Endothelial cell (in vitro differentiated cells): ENCODE measurements around the gene USP13. TPM values are rescaled to one million over a fixed set of nuclear protein-coding genes. Genes with fewer than 3 reads are reported as not detected.
"Not testable (repeated sequence)": the region's sequence is repeated elsewhere in the genome, so short reads cannot be mapped to it uniquely, and the experiment has no call there.

Experiments used
- DNase-seq: peaks from one replicate; pipeline ENCODE4 v3.0.0; 2021; ENCODE audit warnings: low spot score
- H3K27ac Mint-ChIP-seq: one replicate; pipeline ENCODE4 v1.8.0; 2021; ENCODE audit warnings: mixed read lengths, inconsistent platforms; ENCODE audit not compliant: unreplicated experiment
- H3K27me3 Mint-ChIP-seq: one replicate; pipeline ENCODE4 v1.8.0; 2021; ENCODE audit warnings: mild to moderate bottlenecking, moderate library complexity, mixed read lengths, inconsistent platforms; ENCODE audit not compliant: unreplicated experiment
- H3K36me3 Mint-ChIP-seq: one replicate; pipeline ENCODE4 v1.8.0; 2021; ENCODE audit warnings: mild to moderate bottlenecking, low read depth, mixed read lengths, inconsistent platforms; ENCODE audit not compliant: unreplicated experiment
- H3K4me1 Mint-ChIP-seq: one replicate; pipeline ENCODE4 v1.8.0; 2021; ENCODE audit warnings: mild to moderate bottlenecking, mixed read lengths, inconsistent platforms; ENCODE audit not compliant: unreplicated experiment
- H3K4me3 Mint-ChIP-seq: one replicate; pipeline ENCODE4 v1.8.0; 2021; ENCODE audit warnings: mild to moderate bottlenecking, mixed read lengths, inconsistent platforms; ENCODE audit not compliant: unreplicated experiment
- H3K9me3 Mint-ChIP-seq: one replicate; pipeline ENCODE4 v1.8.0; 2021; ENCODE audit warnings: mixed read lengths, inconsistent platforms; ENCODE audit not compliant: unreplicated experiment
- total RNA-seq: library from RNA; stranded (reverse); fragmentation: NEBNext Ultra II Directional; extraction: Animal tissue kit (Norgen Biotek cat#: 25700); gene quantifications from one replicate; pipeline ENCODE4 v1.2.1, GENCODE V29; 2021; ENCODE audit not compliant: unreplicated experiment
- TF ChIP-seq, protein P1 (sequence below): fragments of 200-600 bp; sonication (generic); IDR thresholded peaks from one replicate; pipeline ENCODE4 v1.5.0; 2021; ENCODE audit warnings: antibody characterized with exemption; ENCODE audit not compliant: unreplicated experiment

The USP13 gene
- total RNA-seq, 1 donor from 2014 or later, result 18.9 TPM

- no peaks in the 10 kb centered on the region for H3K9me3 Mint-ChIP-seq
- H3K27ac Mint-ChIP-seq, result no peak overlapping the region
- H3K36me3 Mint-ChIP-seq, result peaks cover 27% of the 10 kb centered on the region
Measured at GRCh38 chr3:179771797-179772196, 119.0 kb downstream of the USP13 start.

DNA sequence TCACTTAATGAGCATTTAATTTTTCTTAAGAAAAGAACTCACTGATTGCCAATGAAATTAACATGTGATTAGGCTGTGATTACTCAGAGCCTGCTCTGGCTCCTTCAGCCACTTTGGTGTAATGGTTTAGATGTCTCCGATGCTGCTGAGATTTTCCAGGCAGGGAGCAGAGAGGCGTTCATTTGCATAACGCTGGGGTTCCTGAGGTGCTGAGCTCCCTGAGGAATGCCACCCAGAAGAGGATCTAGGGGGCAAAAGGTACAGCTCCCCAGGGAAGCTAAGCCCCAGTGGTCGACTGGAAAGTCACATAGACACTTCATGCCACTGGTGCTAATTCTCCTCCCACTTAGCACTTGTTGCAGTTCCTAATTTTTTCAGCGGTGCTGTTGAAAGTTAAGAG is 119.5 kb downstream of the USP13 start:
- H3K4me1 Mint-ChIP-seq, result peaks cover 22% of the 10 kb centered on the region
- peaks cover 4% of the 10 kb centered on the region for H3K27me3 Mint-ChIP-seq
- H3K27ac Mint-ChIP-seq, result no peak overlapping the region
- H3K4me3 Mint-ChIP-seq, result no peak overlapping the region
- H3K36me3 Mint-ChIP-seq, result peaks cover 24% of the 10 kb centered on the region
- TF ChIP-seq, protein P1, sequence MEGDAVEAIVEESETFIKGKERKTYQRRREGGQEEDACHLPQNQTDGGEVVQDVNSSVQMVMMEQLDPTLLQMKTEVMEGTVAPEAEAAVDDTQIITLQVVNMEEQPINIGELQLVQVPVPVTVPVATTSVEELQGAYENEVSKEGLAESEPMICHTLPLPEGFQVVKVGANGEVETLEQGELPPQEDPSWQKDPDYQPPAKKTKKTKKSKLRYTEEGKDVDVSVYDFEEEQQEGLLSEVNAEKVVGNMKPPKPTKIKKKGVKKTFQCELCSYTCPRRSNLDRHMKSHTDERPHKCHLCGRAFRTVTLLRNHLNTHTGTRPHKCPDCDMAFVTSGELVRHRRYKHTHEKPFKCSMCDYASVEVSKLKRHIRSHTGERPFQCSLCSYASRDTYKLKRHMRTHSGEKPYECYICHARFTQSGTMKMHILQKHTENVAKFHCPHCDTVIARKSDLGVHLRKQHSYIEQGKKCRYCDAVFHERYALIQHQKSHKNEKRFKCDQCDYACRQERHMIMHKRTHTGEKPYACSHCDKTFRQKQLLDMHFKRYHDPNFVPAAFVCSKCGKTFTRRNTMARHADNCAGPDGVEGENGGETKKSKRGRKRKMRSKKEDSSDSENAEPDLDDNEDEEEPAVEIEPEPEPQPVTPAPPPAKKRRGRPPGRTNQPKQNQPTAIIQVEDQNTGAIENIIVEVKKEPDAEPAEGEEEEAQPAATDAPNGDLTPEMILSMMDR, result no peak
- no peak for DNase-seq
- no peaks in the 10 kb centered on the region for H3K9me3 Mint-ChIP-seq

More at GRCh38 chr3:179771797-179772196, 119.0 kb downstream of the USP13 start:
- TF ChIP-seq, protein P1, result no peak
- DNase-seq, result no peak
- peaks cover 6% of the 10 kb centered on the region for H3K27me3 Mint-ChIP-seq
- no peak overlapping the region for H3K4me3 Mint-ChIP-seq
- H3K4me1 Mint-ChIP-seq, result peaks cover 18% of the 10 kb centered on the region

DNA sequence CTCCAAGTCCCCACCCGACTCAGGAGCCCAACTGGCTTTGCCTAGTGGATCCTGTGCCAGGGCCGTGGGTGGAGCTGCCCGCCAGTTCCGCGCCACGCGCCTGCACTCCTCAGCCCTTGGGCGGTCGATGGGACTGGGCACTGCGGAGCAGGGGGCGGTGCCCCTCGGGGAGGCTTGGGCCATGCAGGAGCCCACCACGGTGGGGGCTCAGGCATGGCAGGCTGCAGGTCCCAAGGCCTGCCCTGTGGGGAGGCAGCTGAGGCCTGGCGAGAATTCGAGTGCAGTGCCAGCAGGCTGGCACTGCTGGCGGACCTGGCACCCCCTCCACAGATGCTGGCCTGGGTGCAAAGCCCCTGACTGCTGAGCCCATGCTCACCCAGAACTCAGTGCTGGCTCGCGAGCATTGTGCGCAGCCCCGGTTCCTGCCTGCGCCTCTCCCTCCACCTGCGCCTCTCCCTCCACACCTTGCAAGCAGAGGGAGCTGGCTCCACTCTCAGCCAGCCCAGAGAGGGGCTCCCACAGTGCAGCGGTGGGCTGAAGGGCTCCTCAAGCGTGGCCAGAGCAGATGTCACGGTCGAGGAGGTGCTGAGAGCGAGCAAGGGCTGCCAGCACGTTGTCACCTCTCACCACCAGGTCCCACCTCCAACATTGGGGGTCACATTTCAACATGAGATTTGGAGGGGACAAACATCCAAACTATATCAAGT is 122.7 kb downstream of the USP13 start:
- DNase-seq, result no peak
- no peak overlapping the region for H3K27ac Mint-ChIP-seq
- H3K4me1 Mint-ChIP-seq, result peaks cover 27% of the 10 kb centered on the region
- TF ChIP-seq, protein P1, result no peak
- peaks cover 12% of the 10 kb centered on the region for H3K27me3 Mint-ChIP-seq
- H3K4me3 Mint-ChIP-seq, result peak overlapping the region; percentile 82
- peaks cover 40% of the 10 kb centered on the region for H3K36me3 Mint-ChIP-seq
- H3K9me3 Mint-ChIP-seq, result no peaks in the 10 kb centered on the region

DNA sequence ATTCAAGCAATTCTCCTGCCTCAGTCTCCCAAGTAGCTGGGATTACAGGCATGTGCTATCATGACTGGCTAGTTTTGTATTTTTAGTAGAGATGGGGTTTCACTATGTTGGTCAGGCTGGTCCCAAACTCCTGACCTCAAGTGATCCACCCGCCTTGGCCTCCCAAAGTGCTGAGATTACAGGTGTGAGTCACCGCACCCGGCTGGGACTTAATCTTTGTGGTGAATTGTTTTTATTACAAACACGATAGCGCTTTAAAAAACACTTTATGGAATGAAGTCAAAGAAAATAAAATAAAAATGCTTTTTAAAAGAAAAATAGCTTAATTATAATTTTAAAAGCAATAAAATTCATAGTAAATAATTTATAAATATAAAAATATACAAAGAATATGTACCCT is 130.0 kb downstream of the USP13 start:
- not testable (repeated sequence) for H3K4me3 Mint-ChIP-seq, H3K27ac Mint-ChIP-seq, H3K27me3 Mint-ChIP-seq, H3K9me3 Mint-ChIP-seq, H3K4me1 Mint-ChIP-seq, DNase-seq
- H3K36me3 Mint-ChIP-seq, result peaks cover 23% of the 10 kb centered on the region

DNA sequence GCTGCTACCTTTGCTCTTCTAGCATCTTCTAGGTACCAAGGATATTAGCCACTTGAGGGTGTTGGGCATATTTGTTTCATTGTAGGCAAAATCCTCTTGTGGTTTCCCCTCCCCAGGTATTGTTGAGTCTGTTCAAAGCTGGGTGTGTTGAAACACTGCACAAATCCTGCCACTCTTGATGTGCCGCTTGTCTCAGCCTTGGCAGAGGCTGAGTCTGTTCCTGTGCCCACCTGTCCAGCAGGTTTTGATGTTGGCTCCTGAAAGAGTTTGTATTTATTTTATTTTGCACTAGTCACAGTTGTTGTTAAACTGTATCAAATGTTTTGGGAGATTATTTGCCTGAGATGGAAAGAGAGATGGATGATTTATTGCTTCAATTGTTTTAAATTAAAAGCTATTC is 136.2 kb downstream of the USP13 start:
- TF ChIP-seq, protein P1, result no peak
- H3K36me3 Mint-ChIP-seq, result no peaks in the 10 kb centered on the region
- H3K4me1 Mint-ChIP-seq, result peaks cover 13% of the 10 kb centered on the region
- no peak overlapping the region for H3K4me3 Mint-ChIP-seq
- H3K27ac Mint-ChIP-seq, result no peak overlapping the region
- peaks cover 3% of the 10 kb centered on the region for H3K27me3 Mint-ChIP-seq
- no peaks in the 10 kb centered on the region for H3K9me3 Mint-ChIP-seq
- no peak for DNase-seq
